Measurements from ENCODE around the gene ZNF547.

ZNF547 gene

GRCh38 chr19:57321751-57322150 is 41.6 kb upstream of the ZNF547 start:
- TF ChIP-seq CTCF (conservative IDR thresholded peaks at IDR 0.05; ENCODE audit: low read depth, low read length), result no peak
- H3K4me3 ChIP-seq (ENCODE audit: low read length), result peak overlapping the region; percentile 84

GRCh38 chr19:57324992-57325391 is 38.4 kb upstream of the ZNF547 start:
- no peak overlapping the region for H3K4me3 ChIP-seq (ENCODE audit: low read length)
- no peak for TF ChIP-seq CTCF (conservative IDR thresholded peaks at IDR 0.05; ENCODE audit: low read depth, low read length)
- DNase-seq (ENCODE audit: low read depth), result no peak

More at GRCh38 chr19:57321751-57322150, 41.6 kb upstream of the ZNF547 start:
- DNase-seq (ENCODE audit: low read depth), result no peak

- DNase-seq (ENCODE audit: low read depth), result no peak
- TF ChIP-seq CTCF (conservative IDR thresholded peaks at IDR 0.05; ENCODE audit: low read depth, low read length), result no peak
- no peak overlapping the region for H3K4me3 ChIP-seq (ENCODE audit: low read length)
These were observed 35.4 kb upstream of the ZNF547 start for GRCh38 chr19:57327993-57328392.

GRCh38 chr19:57334191-57334590 is 29.2 kb upstream of the ZNF547 start:
- no peak for TF ChIP-seq CTCF (conservative IDR thresholded peaks at IDR 0.05; ENCODE audit: low read depth, low read length)
- peak; percentile 11 for DNase-seq (ENCODE audit: low read depth)
- no peak overlapping the region for H3K4me3 ChIP-seq (ENCODE audit: low read length)

- DNase-seq (ENCODE audit: low read depth), result no peak
- no peak overlapping the region for H3K4me3 ChIP-seq (ENCODE audit: low read length)
- no peak for TF ChIP-seq CTCF (conservative IDR thresholded peaks at IDR 0.05; ENCODE audit: low read depth, low read length)
These were observed 24.5 kb upstream of the ZNF547 start for GRCh38 chr19:57338877-57339276.

- no peak overlapping the region for H3K4me3 ChIP-seq (ENCODE audit: low read length)
- DNase-seq (ENCODE audit: low read depth), result no peak
- no peak for TF ChIP-seq CTCF (conservative IDR thresholded peaks at IDR 0.05; ENCODE audit: low read depth, low read length)
These were observed 20.8 kb upstream of the ZNF547 start for GRCh38 chr19:57342582-57342981.

- no peak overlapping the region for H3K4me3 ChIP-seq (ENCODE audit: low read length)
- no peak for TF ChIP-seq CTCF (conservative IDR thresholded peaks at IDR 0.05; ENCODE audit: low read depth, low read length)
- no peak for DNase-seq (ENCODE audit: low read depth)
These were observed 15.2 kb upstream of the ZNF547 start for GRCh38 chr19:57348136-57348535.
